OCI-LY7 (cell line): ENCODE results near the gene NFKBIE.

Experiments used
- CTCF ChIP-seq: fragments of 200-600 bp; sonication (generic); conservative IDR thresholded peaks from 2 replicates; pipeline ENCODE4 v1.5.1; 2014; ENCODE audit warnings: mild to moderate bottlenecking, antibody characterized with exemption, low read length, moderate library complexity, mixed read lengths
- EZH2phosphoT487 ChIP-seq: fragments of 200-600 bp; sonication (generic); IDR thresholded peaks from 2 replicates; pipeline ENCODE4 v1.6.1; 2018; ENCODE audit warnings: low read depth, borderline replicate concordance, mild to moderate bottlenecking, mixed run types, antibody characterized with exemption, low read length, moderate library complexity, mixed read lengths

- no peak for TF ChIP-seq CTCF
- no peak for TF ChIP-seq EZH2phosphoT487
These were observed 10.9 kb downstream of the NFKBIE start for GRCh38 chr6:44254191-44255104.
